Nephron (organoid): ENCODE data around the gene FOXL3.

Experiments
- H3K27ac Mint-ChIP-seq, 3 experiments: 2 replicates each; pipeline ENCODE4 v1.8.0; 2020; ENCODE audit warnings: mixed read lengths in 3 of 3, mild to moderate bottlenecking in 2 of 3, moderate library complexity in 1 of 3
- H3K27me3 Mint-ChIP-seq: 2 replicates; pipeline ENCODE4 v1.8.0; 2021; ENCODE audit warnings: low read depth, mild to moderate bottlenecking, moderate library complexity, mixed read lengths
- H3K36me3 Mint-ChIP-seq: 2 replicates; pipeline ENCODE4 v1.8.0; 2020; ENCODE audit warnings: low read depth, mixed read lengths
- H3K4me1 Mint-ChIP-seq: 2 replicates; pipeline ENCODE4 v1.8.0; 2020; ENCODE audit warnings: mixed read lengths
- H3K4me3 Mint-ChIP-seq, 3 experiments: 2 replicates each; pipeline ENCODE4 v1.8.0; 2020; ENCODE audit warnings: mild to moderate bottlenecking in 3 of 3, mixed read lengths in 3 of 3, moderate library complexity in 2 of 3
- H3K9me3 Mint-ChIP-seq: 2 replicates; pipeline ENCODE4 v1.8.0; 2020; ENCODE audit warnings: mixed read lengths
- TF ChIP-seq, protein P1 (sequence below), 3 experiments: fragments of 200-600 bp; sonication (generic); IDR thresholded peaks; one replicate each; pipeline ENCODE4 v1.5.0; 2021; ENCODE audit warnings: antibody characterized with exemption in 3 of 3; ENCODE audit not compliant: unreplicated experiment in 3 of 3

FOXL3 gene

GRCh38 chr7:256461-256940, 33.5 kb upstream of the FOXL3 start:
- TF ChIP-seq, protein P1, sequence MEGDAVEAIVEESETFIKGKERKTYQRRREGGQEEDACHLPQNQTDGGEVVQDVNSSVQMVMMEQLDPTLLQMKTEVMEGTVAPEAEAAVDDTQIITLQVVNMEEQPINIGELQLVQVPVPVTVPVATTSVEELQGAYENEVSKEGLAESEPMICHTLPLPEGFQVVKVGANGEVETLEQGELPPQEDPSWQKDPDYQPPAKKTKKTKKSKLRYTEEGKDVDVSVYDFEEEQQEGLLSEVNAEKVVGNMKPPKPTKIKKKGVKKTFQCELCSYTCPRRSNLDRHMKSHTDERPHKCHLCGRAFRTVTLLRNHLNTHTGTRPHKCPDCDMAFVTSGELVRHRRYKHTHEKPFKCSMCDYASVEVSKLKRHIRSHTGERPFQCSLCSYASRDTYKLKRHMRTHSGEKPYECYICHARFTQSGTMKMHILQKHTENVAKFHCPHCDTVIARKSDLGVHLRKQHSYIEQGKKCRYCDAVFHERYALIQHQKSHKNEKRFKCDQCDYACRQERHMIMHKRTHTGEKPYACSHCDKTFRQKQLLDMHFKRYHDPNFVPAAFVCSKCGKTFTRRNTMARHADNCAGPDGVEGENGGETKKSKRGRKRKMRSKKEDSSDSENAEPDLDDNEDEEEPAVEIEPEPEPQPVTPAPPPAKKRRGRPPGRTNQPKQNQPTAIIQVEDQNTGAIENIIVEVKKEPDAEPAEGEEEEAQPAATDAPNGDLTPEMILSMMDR (IDR thresholded peaks at IDR 0.05; ENCODE audit: unreplicated experiment in 3 of 3): no peak
- Mint-ChIP-seq H3K36me3 (peaks cover 70% of the 10 kb centered on the region), H3K9me3 (peaks cover 4% of the 10 kb centered on the region), H3K4me1 (peaks cover 19% of the 10 kb centered on the region), H3K4me3 (no peak overlapping the region), H3K27ac (no peak overlapping the region), H3K27me3 (no peaks in the 10 kb centered on the region)

GRCh38 chr7:256981-257646, 32.9 kb upstream of the FOXL3 start:
- Mint-ChIP-seq H3K4me1 (peaks cover 19% of the 10 kb centered on the region), H3K9me3 (peaks cover 7% of the 10 kb centered on the region), H3K4me3 (no peak overlapping the region), H3K27me3 (no peaks in the 10 kb centered on the region), H3K27ac (no peak overlapping the region), H3K36me3 (peaks cover 73% of the 10 kb centered on the region)
- TF ChIP-seq, protein P1 (IDR thresholded peaks at IDR 0.05; ENCODE audit: unreplicated experiment in 3 of 3): no peak

- H3K4me3 Mint-ChIP-seq: no peak overlapping the region
- TF ChIP-seq, protein P1 (IDR thresholded peaks at IDR 0.05; ENCODE audit: unreplicated experiment in 3 of 3): no peak
- peaks cover 12% of the 10 kb centered on the region for H3K9me3 Mint-ChIP-seq
Measured at GRCh38 chr7:257647-257992, 32.4 kb upstream of the FOXL3 start.

DNA sequence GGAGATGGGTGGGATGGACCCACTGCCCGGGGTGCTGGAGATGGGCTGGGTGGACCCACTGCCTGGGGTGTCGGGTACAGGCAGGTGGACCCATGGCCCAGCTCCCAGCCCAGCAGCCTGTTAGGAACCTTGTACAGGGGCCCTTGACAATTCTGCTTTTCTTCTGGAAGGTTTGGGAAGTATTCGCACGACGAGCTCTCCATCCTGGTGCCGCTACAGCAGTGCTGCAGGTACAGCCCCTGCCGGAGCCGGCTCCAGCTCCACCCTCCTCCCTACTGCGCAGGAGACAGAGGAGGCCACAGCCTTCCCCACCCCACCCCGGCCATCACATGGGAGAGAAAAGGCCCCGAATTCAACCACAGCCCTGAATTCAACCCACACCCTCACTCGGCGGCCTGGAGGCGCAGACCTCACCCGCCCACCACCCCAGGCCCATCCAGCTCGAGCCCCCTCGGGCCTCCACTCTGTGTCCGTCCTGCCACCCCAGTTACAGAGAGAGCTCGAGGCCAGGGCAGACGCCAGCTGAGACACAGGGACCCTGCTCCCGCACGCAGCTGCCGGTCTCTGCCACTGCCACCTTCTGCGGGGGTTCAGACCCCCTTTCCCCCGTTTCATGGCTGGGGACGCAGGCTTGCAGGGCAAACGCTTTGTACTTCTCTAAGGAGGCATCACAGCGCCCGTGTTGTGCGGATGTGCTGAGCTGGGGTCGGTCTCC, 31.3 kb upstream of the FOXL3 start:
- Mint-ChIP-seq H3K27me3 (no peaks in the 10 kb centered on the region), H3K4me3 (no peak overlapping the region), H3K27ac (no peak overlapping the region), H3K4me1 (peaks cover 11% of the 10 kb centered on the region), H3K9me3 (peaks cover 12% of the 10 kb centered on the region), H3K36me3 (peaks cover 70% of the 10 kb centered on the region)
- TF ChIP-seq, protein P1 (IDR thresholded peaks at IDR 0.05; ENCODE audit: unreplicated experiment in 3 of 3): no peak

More at GRCh38 chr7:257647-257992, 32.4 kb upstream of the FOXL3 start:
- peaks cover 78% of the 10 kb centered on the region for H3K36me3 Mint-ChIP-seq
- peaks cover 19% of the 10 kb centered on the region for H3K4me1 Mint-ChIP-seq
- no peaks in the 10 kb centered on the region for H3K27me3 Mint-ChIP-seq
- H3K27ac Mint-ChIP-seq: no peak overlapping the region

DNA sequence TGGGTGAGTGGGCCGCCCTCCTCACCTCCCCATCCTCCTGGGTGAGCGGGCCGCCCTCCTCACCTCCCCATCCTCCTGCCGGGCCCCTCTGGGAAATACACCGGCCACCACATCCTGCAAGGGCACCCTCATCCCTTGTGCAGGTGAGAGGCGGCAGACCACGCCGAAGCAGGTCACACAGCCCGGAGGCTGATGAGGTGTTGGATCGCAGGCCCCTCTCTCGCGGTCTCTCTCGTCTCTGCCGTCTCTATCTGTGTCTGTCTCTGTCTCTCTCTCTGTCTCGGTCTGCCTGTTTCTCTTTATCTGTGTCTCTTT, 30.8 kb upstream of the FOXL3 start:
- no peak overlapping the region for H3K27ac Mint-ChIP-seq
- H3K4me1 Mint-ChIP-seq: peaks cover 9% of the 10 kb centered on the region
- H3K36me3 Mint-ChIP-seq: peaks cover 69% of the 10 kb centered on the region
- H3K9me3 Mint-ChIP-seq: peaks cover 12% of the 10 kb centered on the region
- no peak overlapping the region for H3K4me3 Mint-ChIP-seq
- TF ChIP-seq, protein P1 (IDR thresholded peaks at IDR 0.05; ENCODE audit: unreplicated experiment in 3 of 3): no peak
- no peaks in the 10 kb centered on the region for H3K27me3 Mint-ChIP-seq
